HEK293T (cell line): ENCODE data around the gene IFRD2.

Experiments
- CTCF ChIA-PET: fragments of 350-600 bp; formaldehyde crosslinking; extraction: SDS; loops from one replicate; lab custom pipeline; 2021; ENCODE audit warnings: antibody characterized with exemption, inconsistent platforms; lab: Yijun Ruan, JAX
- POLR2A ChIA-PET: fragments of 350-600 bp; formaldehyde crosslinking; extraction: SDS; loops from one replicate; lab custom pipeline; 2020; ENCODE audit warnings: antibody characterized with exemption, inconsistent platforms; lab: Yijun Ruan, JAX
- DNase-seq: peaks from one replicate; pipeline ENCODE4 v3.0.0; 2012; ENCODE audit warnings: mixed read lengths; ENCODE audit errors: extremely low spot score
- ARNT ChIP-seq: fragments of 450-650 bp; IDR thresholded peaks from 2 replicates; pipeline ENCODE4 v1.6.1; 2017; ENCODE audit warnings: mild to moderate bottlenecking
- BHLHE40 ChIP-seq: fragments of 450-650 bp; IDR thresholded peaks from 2 replicates; pipeline ENCODE4 v1.6.1; 2016; ENCODE audit warnings: mild to moderate bottlenecking, moderate library complexity, borderline replicate concordance
- CTBP1 ChIP-seq: fragments of 450-650 bp; IDR thresholded peaks from 2 replicates; pipeline ENCODE4 v1.6.1; 2016; ENCODE audit warnings: borderline replicate concordance
- ELF4 ChIP-seq: fragments of 450-650 bp; IDR thresholded peaks from 2 replicates; pipeline ENCODE4 v1.6.1; 2017; ENCODE audit warnings: antibody characterized with exemption
- FOXA1 ChIP-seq: fragments of 450-650 bp; IDR thresholded peaks from 2 replicates; pipeline ENCODE4 v1.6.1; 2016; ENCODE audit warnings: mild to moderate bottlenecking
- FOXK2 ChIP-seq: fragments of 450-650 bp; IDR thresholded peaks from 2 replicates; pipeline ENCODE4 v1.6.1; 2016; ENCODE audit warnings: mild to moderate bottlenecking
- FOXM1 ChIP-seq: fragments of 450-650 bp; IDR thresholded peaks from 2 replicates; pipeline ENCODE4 v1.6.1; 2017; ENCODE audit warnings: mild to moderate bottlenecking, borderline replicate concordance
- HDGF ChIP-seq: fragments of 450-650 bp; IDR thresholded peaks from 2 replicates; pipeline ENCODE4 v1.6.1; 2017; ENCODE audit warnings: antibody characterized with exemption, borderline replicate concordance
- L3MBTL2 ChIP-seq: fragments of 450-650 bp; conservative IDR thresholded peaks from 2 replicates; pipeline ENCODE4 v1.6.1; 2016; ENCODE audit warnings: mild to moderate bottlenecking
- LEF1 ChIP-seq: fragments of 450-650 bp; IDR thresholded peaks from 2 replicates; pipeline ENCODE4 v1.6.1; 2017; ENCODE audit warnings: mild to moderate bottlenecking, borderline replicate concordance
- NFRKB ChIP-seq: fragments of 450-650 bp; IDR thresholded peaks from 2 replicates; pipeline ENCODE4 v1.6.1; 2016; ENCODE audit warnings: mild to moderate bottlenecking, moderate library complexity
- PKNOX1 ChIP-seq: fragments of 450-650 bp; IDR thresholded peaks from 2 replicates; pipeline ENCODE4 v1.6.1; 2016
- SP1 ChIP-seq: fragments of 450-650 bp; IDR thresholded peaks from 2 replicates; pipeline ENCODE4 v1.6.1; 2017
- SUZ12 ChIP-seq: fragments of 450-650 bp; IDR thresholded peaks from 2 replicates; pipeline ENCODE4 v1.6.1; 2016; ENCODE audit warnings: mild to moderate bottlenecking
- TARDBP ChIP-seq: fragments of 450-650 bp; IDR thresholded peaks from 2 replicates; pipeline ENCODE4 v1.6.1; 2016
- ZNF384 ChIP-seq: fragments of 450-650 bp; IDR thresholded peaks from 2 replicates; pipeline ENCODE4 v1.6.1; 2016

IFRD2 gene

GRCh38 chr3:50261505-50261904 lies 30.7 kb downstream of the IFRD2 start:
- ChIA-PET POLR2A (interaction anchor here (0.9 kb wide), 1 partner anchor 310 kb away, joined by 3 read pairs; no protein-coding TSS in a partner anchor), CTCF (interaction anchor here (0.6 to 4.0 kb wide), 2 partner anchors 14 to 43 kb away, joined by 4 to 31 read pairs; no protein-coding TSS in a partner anchor)
- TF ChIP-seq ELF4 (no peak), HDGF (no peak), LEF1 (no peak), BHLHE40 (no peak), CTBP1 (no peak), ARNT (no peak), FOXK2 (no peak), ZNF384 (no peak), PKNOX1 (no peak), TARDBP (no peak), SP1 (no peak), NFRKB (no peak), FOXM1 (no peak), FOXA1 (no peak)
- DNase-seq: no peak

GRCh38 chr3:50260942-50261441 lies 31.2 kb downstream of the IFRD2 start:
- no peak for DNase-seq
- POLR2A ChIA-PET: interaction anchor here (0.9 to 2.4 kb wide), 2 partner anchors 24 to 311 kb away, joined by 3 to 13 read pairs; partner anchors contain the start of gene GNAI2
- CTCF ChIA-PET: interaction anchor here (0.6 to 4.0 kb wide), 2 partner anchors 14 to 44 kb away, joined by 4 to 31 read pairs; no protein-coding TSS in a partner anchor
- TF ChIP-seq SP1: no peak

- TF ChIP-seq SUZ12: no peak
- no peak for TF ChIP-seq ELF4
- TF ChIP-seq SP1: no peak
- no peak for TF ChIP-seq CTBP1
- no peak for TF ChIP-seq TARDBP
- no peak for TF ChIP-seq ZNF384
- 0 out of 2 replicates have a peak, but pooled peaks have one; percentile 30 for TF ChIP-seq ARNT
- peak; percentile 83; the same call in 1 of the 2 replicates for TF ChIP-seq HDGF
- DNase-seq: peak; percentile 96
These were observed 31.9 kb downstream of the IFRD2 start for GRCh38 chr3:50260027-50260941.

GRCh38 chr3:50259432-50260026 lies 32.7 kb downstream of the IFRD2 start:
- DNase-seq: no peak
- CTCF ChIA-PET: interaction anchor here (0.7 to 4.0 kb wide), 9 partner anchors 8 to 78 kb away, joined by 3 to 31 read pairs (median 4); no protein-coding TSS in a partner anchor
- POLR2A ChIA-PET: interaction anchor here (0.5 to 2.4 kb wide), 10 partner anchors 9 to 69 kb away, joined by 3 to 13 read pairs (median 6); partner anchors contain the start of genes GNAI2, IFRD2, LSMEM2 and SEMA3B
- TF ChIP-seq BHLHE40 (no peak), SUZ12 (no peak), SP1 (no peak), HDGF (no peak), ELF4 (no peak), CTBP1 (no peak), FOXA1 (no peak), ZNF384 (no peak), FOXK2 (no peak), ARNT (no peak), LEF1 (no peak)

More at GRCh38 chr3:50260027-50260941, 31.9 kb downstream of the IFRD2 start:
- ChIA-PET POLR2A (interaction anchor here (0.5 to 2.4 kb wide), 6 partner anchors 9 to 32 kb away, joined by 3 to 13 read pairs (median 6); partner anchors contain the start of genes GNAI2, IFRD2, LSMEM2 and SEMA3B), CTCF (interaction anchor here (0.5 to 4.0 kb wide), 9 partner anchors 9 to 77 kb away, joined by 3 to 31 read pairs (median 4); no protein-coding TSS in a partner anchor)

- ChIA-PET POLR2A (interaction anchor here (0.9 to 2.4 kb wide), 7 partner anchors 10 to 69 kb away, joined by 3 to 13 read pairs (median 6); partner anchors contain the start of genes GNAI2, IFRD2, SEMA3B and TUSC2), CTCF (interaction anchor here (0.7 to 4.0 kb wide), 6 partner anchors 9 to 64 kb away, joined by 3 to 31 read pairs (median 3); no protein-coding TSS in a partner anchor)
- no peak for TF ChIP-seq FOXM1
- no peak for TF ChIP-seq LEF1
- DNase-seq: no peak
These were observed 33.2 kb downstream of the IFRD2 start for GRCh38 chr3:50258979-50259378.

GRCh38 chr3:50258029-50258680 lies 34.1 kb downstream of the IFRD2 start:
- DNase-seq: no peak
- TF ChIP-seq ELF4 (no peak), FOXA1 (no peak), TARDBP (no peak), HDGF (no peak), SP1 (no peak), LEF1 (no peak), L3MBTL2 (no peak), NFRKB (no peak), CTBP1 (no peak), FOXK2 (no peak), SUZ12 (no peak), BHLHE40 (no peak), PKNOX1 (no peak), ARNT (no peak), FOXM1 (no peak), ZNF384 (no peak)
- ChIA-PET POLR2A (interaction anchor here (1.6 kb wide), 2 partner anchors 12 to 30 kb away, joined by 6 to 7 read pairs; no protein-coding TSS in a partner anchor), CTCF (interaction anchor here (1.3 to 4.0 kb wide), 2 partner anchors 11 to 16 kb away, joined by 3 to 31 read pairs; no protein-coding TSS in a partner anchor)
